Colonic mucosa (tissue), 4 donors: ENCODE results near the gene AGAP1. TPM values are rescaled to one million over a fixed set of nuclear protein-coding genes. Genes with fewer than 3 reads are reported as not detected.

Experiments used
- DNase-seq: peaks from one replicate; pipeline ENCODE4 v3.0.0-alpha.2; 2020
- H3K27ac ChIP-seq: fragments of 200-600 bp; one replicate; pipeline ENCODE4 v1.8.0; 2021
- H3K27me3 ChIP-seq: fragments of 200-600 bp; one replicate; pipeline ENCODE4 v1.8.0; 2021
- H3K36me3 ChIP-seq: fragments of 200-600 bp; one replicate; pipeline ENCODE4 v1.8.0; 2021
- H3K4me1 ChIP-seq: fragments of 200-600 bp; one replicate; pipeline ENCODE4 v1.8.0; 2021; ENCODE audit warnings: mild to moderate bottlenecking
- H3K4me3 ChIP-seq: fragments of 200-600 bp; one replicate; pipeline ENCODE4 v1.8.0; 2021
- H3K9ac ChIP-seq, 2 donors: one replicate each; pipeline ENCODE4 v1.7.0; 2013; ENCODE audit warnings: control low read depth in 2 of 2, low read depth in 2 of 2, low read length in 2 of 2
- H3K9me3 ChIP-seq: fragments of 200-600 bp; one replicate; pipeline ENCODE4 v1.8.0; 2021
- CTCF ChIP-seq: fragments of 200-600 bp; IDR thresholded peaks from one replicate; pipeline ENCODE4 v1.8.0; 2022; ENCODE audit warnings: antibody characterized with exemption, mild to moderate bottlenecking
- intact Hi-C: fragments of 100-400 bp; cut with DNase I; formaldehyde crosslinking; loops from one replicate; pipeline ENCODE4 v1.14.1; 2022
- total RNA-seq, 2 donors: library from RNA; stranded (reverse); fragmentation: NEBNext Ultra II Directional in 1 of 2; extraction: Animal tissue kit (Norgen Biotek cat#: 25700) in 1 of 2; gene quantifications; one replicate each; pipeline ENCODE4 v1.2.1, GENCODE V29; 2021
- donor health status: healthy.
- donor health status: DM: no; HTN: no; CAD: no.
- donor health status: DM: no; HTN: no; CAD: no.

The AGAP1 gene
- total RNA-seq, 2 donors from 2014 or later: 62.1 to 62.9 TPM

- intact Hi-C loops: no loop called here
- Histone ChIP-seq H3K27me3 (no peaks in the 10 kb centered on the region), H3K27ac (no peak overlapping the region), H3K36me3 (no peaks in the 10 kb centered on the region), H3K4me3 (no peak overlapping the region), H3K9me3 (no peaks in the 10 kb centered on the region), H3K9ac (no peak overlapping the region), H3K4me1 (no peaks in the 10 kb centered on the region)
- TF ChIP-seq CTCF: no peak
- no peak for DNase-seq
These were observed 495.7 kb downstream of the AGAP1 start for GRCh38 chr2:235989591-235989990.

DNA sequence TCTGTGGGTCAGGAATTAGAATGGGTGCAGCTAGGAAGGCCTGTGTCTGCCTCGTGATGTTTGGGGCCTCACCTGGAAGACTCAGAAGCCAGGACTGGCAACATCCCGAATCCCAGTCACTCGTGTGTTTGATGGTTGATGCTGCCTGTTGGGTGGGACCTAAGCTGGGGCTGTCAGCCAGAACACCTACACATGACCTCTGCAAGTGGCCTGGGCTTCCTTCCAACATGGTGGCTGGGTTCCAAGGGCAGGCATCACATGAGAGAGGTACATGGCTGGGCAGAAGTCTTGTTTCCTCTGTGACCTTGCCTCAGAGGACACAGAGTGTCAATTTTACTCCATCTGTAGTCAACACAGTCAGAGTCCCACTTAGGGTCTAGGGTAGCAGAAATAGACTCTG, 496.5 kb downstream of the AGAP1 start:
- intact Hi-C loops: no loop called here
- no peaks in the 10 kb centered on the region for H3K36me3 ChIP-seq
- no peak for DNase-seq
- H3K9me3 ChIP-seq: no peaks in the 10 kb centered on the region
- H3K4me1 ChIP-seq: no peaks in the 10 kb centered on the region
- H3K27me3 ChIP-seq: no peaks in the 10 kb centered on the region
- H3K4me3 ChIP-seq: no peak overlapping the region
- TF ChIP-seq CTCF: no peak
- H3K27ac ChIP-seq: no peak overlapping the region
- H3K9ac ChIP-seq: no peak overlapping the region

DNA sequence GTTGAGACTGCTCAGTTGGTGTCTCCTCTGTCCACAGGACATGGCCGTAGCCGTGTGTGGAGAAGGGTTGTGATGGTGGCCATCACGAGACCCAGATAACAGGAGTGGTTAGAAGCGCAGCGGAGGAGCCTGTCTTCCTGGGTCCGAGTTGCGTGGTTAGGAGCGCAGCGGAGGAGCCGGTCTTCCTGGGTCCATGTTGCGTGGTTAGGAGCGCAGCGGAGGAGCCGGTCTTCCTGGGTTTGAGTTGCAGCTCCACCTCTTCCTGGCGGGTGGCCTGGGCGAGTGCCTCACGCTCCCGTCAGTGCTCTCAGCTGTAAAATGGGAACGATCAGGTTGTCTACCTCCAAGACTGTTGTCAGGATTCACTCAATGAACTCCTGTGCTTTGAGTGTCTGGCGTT, 498.2 kb downstream of the AGAP1 start:
- H3K4me3 ChIP-seq: no peak overlapping the region
- TF ChIP-seq CTCF: no peak
- no peaks in the 10 kb centered on the region for H3K9me3 ChIP-seq
- no peak overlapping the region for H3K9ac ChIP-seq
- H3K36me3 ChIP-seq: no peaks in the 10 kb centered on the region
- DNase-seq: no peak
- intact Hi-C loops: no loop called here
- no peaks in the 10 kb centered on the region for H3K27me3 ChIP-seq
- no peak overlapping the region for H3K27ac ChIP-seq
- no peaks in the 10 kb centered on the region for H3K4me1 ChIP-seq

DNA sequence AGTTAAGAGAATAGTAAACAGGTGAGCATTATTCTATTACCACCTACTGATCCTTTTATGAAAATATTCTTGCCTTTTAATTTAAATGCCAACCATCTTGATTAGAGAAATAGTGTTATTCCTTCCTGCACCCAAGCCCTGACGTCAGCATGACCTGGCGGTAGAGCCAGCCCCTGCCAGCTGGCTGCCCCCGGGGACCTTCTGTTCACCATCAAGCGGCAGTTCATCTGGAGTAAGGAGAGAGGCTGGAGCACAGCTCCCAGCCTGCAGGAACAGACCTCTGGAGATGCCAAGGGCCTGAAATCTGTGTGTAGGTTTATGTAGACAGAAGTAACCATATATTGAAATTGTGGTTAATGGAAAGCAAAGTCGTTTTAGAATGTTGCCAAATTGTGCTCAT, 502.6 kb downstream of the AGAP1 start:
- no peak for TF ChIP-seq CTCF
- Histone ChIP-seq H3K4me3 (no peak overlapping the region), H3K27me3 (no peaks in the 10 kb centered on the region), H3K36me3 (no peaks in the 10 kb centered on the region), H3K4me1 (no peaks in the 10 kb centered on the region), H3K9me3 (no peaks in the 10 kb centered on the region), H3K9ac (no peak overlapping the region), H3K27ac (no peak overlapping the region)
- DNase-seq: no peak
- intact Hi-C loops: no loop called here

DNA sequence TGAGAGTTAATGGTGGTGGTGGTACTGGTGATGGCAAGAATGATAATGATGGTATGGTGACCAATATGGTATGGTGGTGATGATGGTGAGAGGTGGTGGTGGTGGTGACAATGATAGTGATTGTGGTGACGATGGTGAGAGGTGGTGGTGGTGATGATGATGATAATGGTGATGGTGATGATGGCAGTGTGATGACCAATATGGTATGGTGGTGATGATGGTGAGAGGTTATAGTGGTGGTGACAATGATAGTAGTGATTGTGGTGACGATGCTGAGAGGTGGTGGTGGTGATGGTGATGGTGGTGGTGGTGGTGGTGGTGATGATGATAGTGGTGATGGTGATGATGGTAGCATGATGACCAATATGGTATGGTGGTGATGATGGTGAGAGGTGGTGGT, 505.2 kb downstream of the AGAP1 start:
- H3K4me3 ChIP-seq: no peak overlapping the region
- H3K36me3 ChIP-seq: no peaks in the 10 kb centered on the region
- no peaks in the 10 kb centered on the region for H3K4me1 ChIP-seq
- TF ChIP-seq CTCF: no peak
- no peak for DNase-seq
- intact Hi-C loops: no loop called here
- no peaks in the 10 kb centered on the region for H3K9me3 ChIP-seq
- no peak overlapping the region for H3K27ac ChIP-seq
- no peak overlapping the region for H3K9ac ChIP-seq
- no peaks in the 10 kb centered on the region for H3K27me3 ChIP-seq
